ENCODE data around the gene CLPX.

CLPX gene

DNA sequence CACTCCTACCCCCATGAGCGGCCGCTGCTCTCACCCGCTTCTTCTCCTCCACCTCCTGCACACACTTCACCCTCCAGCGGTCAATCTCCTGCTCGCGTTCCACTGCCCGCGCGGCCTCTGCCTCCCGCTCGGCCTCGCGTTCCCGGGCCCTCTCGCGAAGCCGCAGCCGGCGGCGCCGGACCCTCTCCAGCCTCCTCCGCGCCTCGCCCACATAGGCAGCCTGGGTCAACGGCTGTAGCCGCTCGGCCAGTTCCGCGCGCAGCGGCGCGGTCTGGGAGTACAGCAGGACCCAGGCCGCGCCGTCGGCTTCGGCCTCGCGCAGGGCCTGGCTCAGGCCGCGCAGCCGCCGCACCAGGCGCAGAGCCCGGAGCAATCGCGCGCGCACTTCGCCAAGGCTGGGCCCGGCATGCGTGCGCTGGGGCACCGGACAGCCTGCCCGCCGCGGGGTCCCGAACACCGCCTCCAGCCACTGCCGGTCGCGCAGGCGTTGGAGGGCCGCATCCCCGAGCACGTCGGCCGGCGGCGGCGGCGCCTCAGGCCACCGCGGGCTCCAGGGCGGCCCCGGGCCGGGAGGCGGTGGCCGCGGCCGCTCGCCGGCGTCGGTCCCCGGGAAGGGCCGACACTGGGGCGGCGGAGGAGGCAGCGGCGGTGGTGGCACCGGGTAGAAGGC is 52.1 kb downstream of the CLPX start:
- peak; percentile 15 for DNase-seq (ENCODE audit: low read depth)
- peak overlapping the region; percentile 79 for H3K4me3 ChIP-seq (ENCODE audit: low read length)
- TF ChIP-seq, protein P1, sequence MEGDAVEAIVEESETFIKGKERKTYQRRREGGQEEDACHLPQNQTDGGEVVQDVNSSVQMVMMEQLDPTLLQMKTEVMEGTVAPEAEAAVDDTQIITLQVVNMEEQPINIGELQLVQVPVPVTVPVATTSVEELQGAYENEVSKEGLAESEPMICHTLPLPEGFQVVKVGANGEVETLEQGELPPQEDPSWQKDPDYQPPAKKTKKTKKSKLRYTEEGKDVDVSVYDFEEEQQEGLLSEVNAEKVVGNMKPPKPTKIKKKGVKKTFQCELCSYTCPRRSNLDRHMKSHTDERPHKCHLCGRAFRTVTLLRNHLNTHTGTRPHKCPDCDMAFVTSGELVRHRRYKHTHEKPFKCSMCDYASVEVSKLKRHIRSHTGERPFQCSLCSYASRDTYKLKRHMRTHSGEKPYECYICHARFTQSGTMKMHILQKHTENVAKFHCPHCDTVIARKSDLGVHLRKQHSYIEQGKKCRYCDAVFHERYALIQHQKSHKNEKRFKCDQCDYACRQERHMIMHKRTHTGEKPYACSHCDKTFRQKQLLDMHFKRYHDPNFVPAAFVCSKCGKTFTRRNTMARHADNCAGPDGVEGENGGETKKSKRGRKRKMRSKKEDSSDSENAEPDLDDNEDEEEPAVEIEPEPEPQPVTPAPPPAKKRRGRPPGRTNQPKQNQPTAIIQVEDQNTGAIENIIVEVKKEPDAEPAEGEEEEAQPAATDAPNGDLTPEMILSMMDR (conservative IDR thresholded peaks at IDR 0.05; ENCODE audit: low read depth, low read length): peak; percentile 4

DNA sequence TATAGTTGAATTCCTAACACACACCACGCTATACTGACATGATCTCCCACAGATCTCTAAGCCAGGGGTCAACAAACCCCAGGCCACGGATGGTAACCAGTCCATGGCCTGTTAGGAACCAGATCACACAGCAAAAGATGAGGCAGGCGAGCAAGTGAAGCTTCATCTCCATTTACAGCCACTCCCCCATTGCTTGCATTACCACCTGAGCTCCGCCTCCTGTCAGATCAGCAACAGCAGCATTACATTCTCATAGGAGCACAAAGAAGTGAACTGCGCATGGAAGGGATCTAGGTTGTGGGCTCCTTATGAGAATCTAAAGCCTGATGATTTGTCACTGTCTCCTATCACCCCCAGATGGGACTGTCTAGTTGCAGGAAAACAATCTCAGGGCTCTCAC is 54.2 kb downstream of the CLPX start:
- TF ChIP-seq, protein P1 (conservative IDR thresholded peaks at IDR 0.05; ENCODE audit: low read depth, low read length): no peak
- H3K4me3 ChIP-seq (ENCODE audit: low read length): no peak overlapping the region
- no peak for DNase-seq (ENCODE audit: low read depth)

DNA sequence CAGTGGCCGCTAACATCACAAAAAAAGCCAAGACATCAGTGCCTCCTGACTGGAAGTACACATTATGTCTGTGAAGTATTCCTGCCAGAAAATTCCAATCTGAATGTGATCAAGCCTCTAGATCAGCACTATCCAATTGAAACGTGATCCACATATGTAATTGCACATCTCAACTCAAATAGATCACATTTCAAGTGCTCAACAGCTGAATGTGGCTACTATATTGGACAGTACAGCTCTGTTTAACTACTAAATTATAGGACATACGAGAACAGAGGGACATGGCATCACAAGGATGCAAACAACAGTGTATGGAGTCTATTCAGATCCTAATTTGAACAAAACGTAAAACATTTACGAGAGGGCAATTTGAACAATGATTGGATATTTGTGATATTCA is 69.6 kb downstream of the CLPX start:
- H3K4me3 ChIP-seq (ENCODE audit: low read length): no peak overlapping the region
- peak; percentile 49 for DNase-seq (ENCODE audit: low read depth)
- TF ChIP-seq, protein P1 (conservative IDR thresholded peaks at IDR 0.05; ENCODE audit: low read depth, low read length): no peak

DNA sequence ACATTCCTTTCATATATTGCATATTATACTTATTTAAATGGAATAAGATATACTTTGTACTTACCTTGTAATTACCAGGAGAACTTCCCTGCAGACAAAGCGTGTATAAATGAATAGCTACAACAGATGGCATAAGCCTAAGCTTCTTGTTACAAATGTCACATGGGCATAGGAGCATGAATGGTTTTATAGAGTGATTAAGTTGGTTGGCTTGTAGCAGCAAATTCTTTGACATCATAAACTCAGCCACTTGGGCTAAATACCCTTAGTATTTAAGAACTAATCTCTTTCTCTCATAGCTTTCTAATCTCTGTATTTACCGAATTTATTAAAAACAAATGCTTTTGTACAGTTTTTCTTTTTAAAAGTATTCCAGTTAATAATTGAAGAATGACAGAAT is 70.1 kb downstream of the CLPX start, which contains the start of gene UBAP1L:
Gene UBAP1L, minus strand, starts transcription at position 115 of the 400 bp plus-strand sequence. CDS start 8,985 bp downstream, outside the sequence.
- H3K4me3 ChIP-seq (ENCODE audit: low read length): no peak within 1 kb of the TSS
- TF ChIP-seq, protein P1 (conservative IDR thresholded peaks at IDR 0.05; ENCODE audit: low read depth, low read length): no peak
- DNase-seq (ENCODE audit: low read depth): peak; percentile 98

DNA sequence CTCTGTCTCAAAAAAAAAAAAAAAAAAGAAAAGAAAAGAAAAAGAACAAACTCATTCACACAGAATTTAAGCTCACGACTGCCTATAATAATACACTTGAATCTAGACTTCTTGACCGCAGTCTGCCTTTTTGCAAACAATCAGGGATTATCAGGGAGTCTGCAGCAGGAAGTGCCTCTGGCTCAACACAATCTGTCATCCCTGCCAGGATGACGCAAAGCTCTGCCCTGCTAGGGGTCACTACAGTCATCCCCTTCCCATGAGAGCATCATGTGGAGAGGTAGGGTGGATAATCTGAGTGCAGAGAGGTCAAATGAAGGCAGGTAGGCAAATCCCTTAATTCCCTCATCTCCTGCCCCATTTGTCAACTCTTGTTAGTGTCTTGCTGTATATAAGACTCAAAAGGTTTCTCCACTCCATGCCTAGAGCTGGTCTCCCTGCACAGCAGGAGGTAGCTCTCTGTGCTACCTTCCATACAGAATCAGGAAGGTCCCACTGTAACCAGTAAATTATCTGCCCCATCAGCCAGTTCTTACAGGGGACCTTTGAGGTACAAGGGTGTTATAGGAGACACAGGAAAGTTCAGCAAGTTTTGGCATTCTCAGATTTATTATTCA is 74.4 kb downstream of the CLPX start:
- TF ChIP-seq, protein P1 (conservative IDR thresholded peaks at IDR 0.05; ENCODE audit: low read depth, low read length): no peak
- H3K4me3 ChIP-seq (ENCODE audit: low read length): no peak overlapping the region
- DNase-seq (ENCODE audit: low read depth): peak; percentile 99

DNA sequence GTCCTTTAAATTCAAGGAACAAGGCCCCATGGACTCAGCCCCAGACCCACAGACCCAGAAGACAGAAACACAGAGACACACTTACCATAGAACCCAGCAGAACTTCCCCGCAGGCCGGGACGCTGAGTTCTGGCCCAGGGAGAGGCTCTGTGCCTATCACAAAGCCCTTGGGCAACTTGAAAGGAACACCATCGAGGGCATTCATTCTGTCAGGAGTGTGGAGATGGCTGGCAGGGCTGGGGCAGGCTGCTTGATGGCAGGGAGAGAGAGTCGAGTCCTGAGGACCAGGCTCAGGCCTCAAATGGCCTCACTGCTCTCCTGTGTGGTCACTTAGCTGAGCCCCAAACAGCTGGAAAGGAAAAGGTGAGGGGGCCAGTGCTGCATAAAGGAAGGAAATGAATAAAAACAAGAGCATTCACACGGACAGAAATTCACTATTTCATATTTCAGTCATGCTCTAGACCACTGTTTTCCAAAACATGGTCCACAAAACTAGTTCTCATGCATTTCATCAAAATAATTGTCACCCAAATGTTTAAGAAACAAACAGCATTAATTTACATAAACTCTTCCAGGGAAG is 79.0 kb downstream of the CLPX start:
- no peak overlapping the region for H3K4me3 ChIP-seq (ENCODE audit: low read length)
- TF ChIP-seq, protein P1 (conservative IDR thresholded peaks at IDR 0.05; ENCODE audit: low read depth, low read length): no peak
- DNase-seq (ENCODE audit: low read depth): no peak

All from retinal pigment epithelial cell (primary cell).